HG03575 (cell line): ENCODE measurements around the gene NPL.

ENCODE experiments used
- ATAC-seq: cut with Tn5 transposase; IDR thresholded peaks from one replicate; pipeline ENCODE4 v1.9.1; 2021; ENCODE audit not compliant: unreplicated experiment, insufficient number of reproducible peaks, low FRiP score; ENCODE audit errors: extremely low read depth

Gene NPL

DNA sequence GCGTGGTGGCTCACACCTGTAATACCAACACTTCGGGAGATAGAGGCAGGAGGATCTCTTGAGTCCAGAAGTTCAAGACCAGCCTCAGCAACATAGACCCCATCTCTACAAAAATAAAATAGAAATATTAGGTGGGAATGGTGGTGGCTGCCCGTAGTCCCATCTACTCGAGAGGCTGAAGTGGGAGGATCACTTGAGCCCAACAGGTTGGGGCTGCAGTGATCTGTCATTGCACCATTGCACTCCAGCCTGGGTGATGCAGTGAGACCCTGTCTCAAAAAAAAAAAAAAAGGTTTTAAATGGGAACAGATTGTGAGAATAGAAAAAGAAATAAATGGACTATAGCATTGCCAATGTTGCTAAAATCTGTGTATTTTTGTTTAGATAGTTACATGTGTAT, 60.7 kb downstream of the NPL start:
- no peak for ATAC-seq

DNA sequence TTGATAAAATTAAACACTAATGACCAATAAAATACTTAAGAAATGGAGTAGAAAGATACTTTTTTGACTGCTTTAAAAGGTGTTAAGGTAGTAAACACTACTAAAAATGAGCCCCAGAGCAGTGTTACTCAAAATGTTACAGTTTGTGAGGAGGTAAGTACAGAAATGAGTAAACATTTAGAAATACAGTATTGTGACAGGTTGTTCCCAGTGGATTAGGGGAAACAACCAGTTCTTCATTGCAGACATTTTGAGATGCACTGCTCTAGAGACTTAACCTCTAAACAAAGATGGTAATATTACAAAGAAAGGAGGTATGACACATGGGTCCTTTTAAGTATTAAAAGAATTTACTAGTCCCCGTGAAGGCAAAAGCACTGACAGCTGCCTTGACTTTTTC, 62.3 kb downstream of the NPL start:
- no peak for ATAC-seq

DNA sequence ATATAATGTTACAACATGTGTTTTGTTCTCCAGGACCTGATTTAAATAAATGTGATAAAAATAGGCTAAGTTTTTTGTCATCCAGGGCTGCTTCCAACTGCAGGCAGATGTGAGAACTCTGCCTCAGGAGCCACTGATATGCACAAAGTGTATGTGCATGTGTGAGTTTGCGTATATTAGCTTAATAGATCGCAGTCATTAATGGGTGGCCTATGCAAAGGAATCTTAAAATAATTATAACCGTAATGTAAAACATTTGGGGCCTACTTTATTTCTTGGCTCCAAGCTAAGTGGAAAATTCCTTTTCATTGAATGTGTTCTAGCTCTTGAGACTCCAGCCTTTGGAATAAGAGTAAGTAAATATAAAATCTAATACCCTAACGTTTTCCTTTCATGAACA, 66.3 kb downstream of the NPL start:
- no peak for ATAC-seq

DNA sequence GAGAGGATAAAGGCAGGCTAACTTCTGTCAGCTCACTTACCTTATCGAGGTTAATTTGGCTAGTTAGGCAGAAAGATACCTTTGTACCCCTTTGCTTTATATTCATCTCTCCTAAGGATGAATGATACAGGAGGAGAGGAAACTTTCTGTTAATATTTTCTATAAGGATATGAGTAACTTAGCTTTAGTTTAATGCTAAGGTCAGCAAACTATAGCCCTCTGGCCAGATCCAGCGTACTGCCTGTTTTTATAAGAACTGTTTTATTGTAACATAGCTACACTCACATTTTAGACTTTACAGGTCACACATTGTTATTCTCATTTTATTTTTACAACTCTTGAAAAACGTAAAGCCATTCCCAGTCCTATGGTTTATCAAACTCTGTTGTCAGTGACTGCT, 67.6 kb downstream of the NPL start:
- ATAC-seq, result no peak

DNA sequence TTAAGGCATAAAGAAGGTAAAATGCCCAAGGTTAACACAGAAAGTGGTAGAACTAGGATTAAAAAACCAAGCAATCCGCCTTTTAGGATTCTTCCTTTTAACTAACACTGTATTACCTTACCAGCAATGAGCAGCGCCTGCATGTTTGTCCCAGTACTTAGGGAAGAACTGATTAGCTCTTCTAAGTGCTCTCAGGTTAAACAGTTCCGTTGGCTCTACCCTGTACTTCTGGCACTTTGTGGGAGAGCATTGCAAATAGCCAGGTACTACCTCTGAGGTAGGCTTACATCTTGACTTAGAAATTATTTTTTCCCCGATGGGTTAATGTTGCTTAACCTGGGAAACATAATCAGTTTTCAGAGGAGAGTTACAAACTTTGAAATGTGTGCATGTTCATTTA, 71.1 kb downstream of the NPL start:
- no peak for ATAC-seq

DNA sequence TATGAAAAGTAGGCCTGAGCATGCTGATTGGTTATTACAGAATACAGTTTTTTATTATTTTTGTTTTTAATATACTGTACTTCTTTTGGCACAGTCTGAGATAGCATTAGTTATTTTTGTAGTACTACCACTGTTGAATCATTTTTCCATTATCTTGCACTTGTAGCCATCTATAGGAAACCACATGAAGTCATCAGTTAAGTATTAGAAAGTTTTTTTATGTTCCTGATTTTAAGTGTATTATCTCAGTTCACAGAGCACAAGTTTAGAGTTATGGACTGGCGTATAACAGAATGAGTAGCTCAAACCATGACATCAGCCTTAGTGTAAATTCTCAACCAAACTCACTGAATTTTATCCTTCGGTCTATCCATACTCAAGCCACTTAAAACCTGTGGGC, 72.4 kb downstream of the NPL start:
- no peak for ATAC-seq

DNA sequence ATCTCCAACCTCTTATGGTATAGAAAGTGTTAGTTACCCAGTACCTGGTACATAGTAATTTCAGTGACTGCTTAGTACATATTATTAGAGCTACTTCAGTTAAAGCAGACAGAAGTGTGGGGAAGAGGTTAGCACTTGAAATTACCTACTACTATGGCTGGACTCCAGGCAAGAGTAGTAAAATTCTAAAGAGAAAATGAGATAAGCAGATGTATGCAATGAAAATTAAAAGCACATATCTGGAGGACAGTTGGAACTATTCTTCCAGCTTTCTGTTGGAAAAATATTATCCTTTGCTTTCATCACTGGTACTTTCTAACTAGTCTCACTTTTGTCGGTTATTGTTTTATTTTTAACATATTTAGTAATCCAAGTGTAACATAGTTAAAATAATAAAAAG, 73.3 kb downstream of the NPL start:
- no peak for ATAC-seq

DNA sequence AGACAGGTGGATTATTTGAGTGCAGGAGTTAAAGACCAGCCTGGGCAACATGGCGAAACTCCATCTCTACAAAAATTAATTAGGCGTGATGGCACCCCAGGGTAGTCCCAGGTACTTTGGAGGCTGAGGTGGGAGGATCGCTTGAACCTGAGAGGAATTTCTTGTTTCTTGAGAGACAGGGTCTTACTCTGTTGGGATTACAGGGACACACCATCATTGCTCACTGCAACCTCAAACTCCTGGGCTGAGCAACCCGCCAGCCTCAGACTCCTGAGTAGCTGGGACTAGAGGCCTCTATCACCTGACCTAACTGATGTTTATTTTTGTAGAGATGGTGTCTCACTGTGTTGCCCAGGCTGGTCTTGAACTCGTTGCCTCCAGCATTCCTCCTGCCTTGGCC, 74.4 kb downstream of the NPL start:
- ATAC-seq, result no peak

DNA sequence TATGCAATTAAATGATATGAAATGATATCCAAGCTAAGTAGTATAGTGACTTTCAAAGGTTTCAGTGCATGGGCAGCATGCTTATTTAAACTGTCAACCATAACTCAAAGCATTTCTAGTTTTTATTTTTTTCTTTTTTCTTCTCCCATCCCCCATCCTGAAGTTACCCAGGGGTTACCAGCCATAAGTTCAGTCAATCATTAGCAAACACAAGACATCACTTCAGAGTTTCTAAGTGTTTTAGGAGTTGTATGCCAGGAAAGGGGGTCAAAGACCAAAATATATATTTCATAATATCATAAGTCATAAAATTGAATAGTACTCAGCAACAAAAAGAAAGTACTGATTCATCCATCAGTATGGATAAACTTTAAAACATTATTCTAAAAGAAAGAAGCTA, 78.3 kb downstream of the NPL start:
- ATAC-seq, result no peak

DNA sequence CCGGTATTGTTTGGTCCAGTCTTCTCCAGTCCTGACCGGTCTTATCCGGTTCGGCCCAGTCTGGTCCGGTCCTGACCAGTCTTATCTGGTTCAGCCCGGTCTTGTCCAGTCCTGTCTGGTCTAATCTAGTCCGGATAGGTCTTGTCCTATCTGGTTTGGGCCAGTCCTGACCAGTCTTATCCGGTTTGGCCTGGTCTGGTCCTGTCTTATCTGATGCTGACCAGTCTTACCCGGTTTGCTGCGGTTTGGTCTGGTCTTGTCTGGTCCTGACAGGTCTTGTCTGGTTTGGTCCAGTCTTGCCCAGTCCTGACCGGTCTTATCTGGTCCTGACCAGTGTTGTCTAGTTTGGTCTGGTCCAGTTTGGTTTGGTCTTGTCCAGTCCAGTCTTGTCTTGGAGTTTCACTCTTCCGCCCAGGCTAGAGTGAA, 79.7 kb downstream of the NPL start:
- ATAC-seq, result no peak

DNA sequence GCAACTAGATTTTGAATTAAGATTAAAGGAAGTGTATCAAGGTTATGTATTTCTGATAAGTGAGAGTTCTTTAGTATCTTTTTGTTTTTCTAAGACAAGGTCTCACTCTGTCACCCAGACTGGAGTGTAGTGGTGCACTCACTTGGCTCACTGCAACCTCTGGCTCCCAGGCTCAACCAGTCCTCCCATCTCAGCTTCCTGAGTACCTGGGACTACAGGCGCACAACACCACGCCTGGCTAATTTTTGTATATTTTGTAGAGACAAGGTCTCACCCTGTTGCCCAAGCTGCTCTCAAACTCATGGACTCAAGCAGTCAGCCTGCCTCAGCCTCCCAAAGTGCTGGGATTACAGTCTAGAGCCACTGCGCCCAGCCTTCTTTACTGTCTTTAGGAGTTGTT, 83.3 kb downstream of the NPL start:
- no peak for ATAC-seq

DNA sequence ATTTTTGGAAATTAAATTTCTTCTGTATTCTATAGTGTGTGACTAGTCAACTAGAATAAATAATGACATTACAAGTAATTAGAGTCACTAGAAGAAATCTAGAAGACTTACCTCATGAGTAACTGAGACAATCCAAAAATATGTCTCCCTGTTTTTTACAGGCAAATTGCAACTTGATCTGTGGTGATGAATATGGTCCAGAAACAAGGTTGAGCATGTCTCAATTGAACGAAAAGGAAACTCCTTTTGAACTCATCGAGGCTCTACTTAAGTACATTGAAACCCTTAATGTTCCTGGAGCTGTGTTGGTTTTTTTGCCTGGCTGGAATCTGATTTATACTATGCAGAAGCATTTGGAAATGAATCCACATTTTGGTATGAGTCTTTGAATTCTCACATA, 86.3 kb downstream of the NPL start:
- ATAC-seq, result no peak

DNA sequence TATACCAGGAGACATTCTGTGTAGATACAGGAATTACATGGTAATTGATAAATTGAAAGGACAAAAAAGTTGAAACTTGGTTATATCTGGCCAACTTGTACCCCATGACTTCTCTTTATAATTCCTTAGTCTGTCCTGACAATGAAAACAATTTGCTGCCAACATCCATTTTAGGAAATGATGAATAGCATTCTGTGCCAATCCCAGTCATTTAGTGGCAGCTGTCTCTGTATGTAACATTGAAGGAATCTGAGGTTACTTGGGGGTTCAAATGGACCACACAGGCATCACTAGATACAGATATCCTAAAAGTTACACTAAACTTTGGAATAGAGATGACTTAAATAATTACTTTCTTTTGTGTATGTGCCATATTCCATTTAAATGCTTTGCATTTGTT, 87.8 kb downstream of the NPL start:
- no peak for ATAC-seq

DNA sequence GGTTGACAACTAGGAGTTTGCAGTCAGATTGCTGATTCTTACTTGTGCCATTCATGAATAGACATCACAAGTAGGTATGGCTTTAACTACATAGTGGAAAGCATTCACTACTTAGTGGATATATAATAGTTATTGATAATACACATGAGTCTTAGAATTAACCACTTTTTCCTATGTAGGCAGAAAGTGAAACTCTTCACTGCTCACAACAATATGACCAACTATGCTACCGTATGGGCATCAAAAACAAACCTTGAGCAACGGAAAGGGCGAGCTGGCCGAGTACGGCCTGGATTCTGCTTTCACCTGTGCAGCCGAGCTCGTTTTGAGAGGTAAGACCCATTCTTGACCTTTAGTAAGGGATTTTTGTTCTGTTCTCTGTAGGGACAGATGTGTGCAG, 88.3 kb downstream of the NPL start:
- ATAC-seq, result no peak
